Thyroid gland (tissue), 4 donors: ENCODE results near the gene MORF4L1. TPM values are rescaled to one million over a fixed set of nuclear protein-coding genes. Genes with fewer than 3 reads are reported as not detected.

Experiments used
- DNase-seq, 2 donors: peaks; one replicate each; pipeline ENCODE4 v3.0.0-alpha.2; 2019
- H3K27ac ChIP-seq, 3 donors: fragments of 200-600 bp; sonication (generic); 1 replicate in 2 of 3; 2 replicates in 1 of 3; pipeline ENCODE4 v1.5.1; 2016 to 2019; ENCODE audit warnings: mild to moderate bottlenecking in 1 of 3, moderate library complexity in 1 of 3
- H3K27me3 ChIP-seq: fragments of 200-600 bp; sonication (generic); one replicate; pipeline ENCODE4 v1.5.1; 2019
- H3K36me3 ChIP-seq, 2 donors: fragments of 200-600 bp; sonication (generic); one replicate each; pipeline ENCODE4 v1.5.1; 2016 to 2019
- H3K4me1 ChIP-seq, 2 donors: fragments of 200-600 bp; sonication (generic); one replicate each; pipeline ENCODE4 v1.5.1; 2017 to 2019
- H3K4me3 ChIP-seq, 3 donors: fragments of 200-600 bp; sonication (generic); replicated peaks in 1 of 3; 1 replicate in 2 of 3; 2 replicates in 1 of 3; pipeline ENCODE4 v1.5.1; 2016; ENCODE audit warnings: mild to moderate bottlenecking in 1 of 3
- H3K9me3 ChIP-seq: fragments of 200-600 bp; sonication (generic); one replicate; pipeline ENCODE4 v1.5.1; 2017
- POLR2A ChIP-seq, 2 donors: fragments of 450-650 bp; IDR thresholded peaks; one replicate each; pipeline ENCODE4 v1.6.1; 2017; ENCODE audit warnings: antibody characterized with exemption in 2 of 2, mild to moderate bottlenecking in 2 of 2, moderate library complexity in 1 of 2
- WGBS, 2 donors: methylation state at CpG; one replicate each; pipeline ENCODE4 v1.1.5; 2017; 5-methylcytosine and 5-hydroxymethylcytosine counted together
- intact Hi-C: fragments of 100-400 bp; cut with DNase I; formaldehyde crosslinking; loops from one replicate; pipeline ENCODE4 v1.15.1; 2023
- small RNA-seq: library from RNA; depleted of rRNA; stranded (forward); fragments of <200 nt; gene quantifications from one replicate; pipeline ENCODE3, GENCODE V24; 2016
- total RNA-seq, 4 donors: library from RNA; depleted of rRNA; stranded (reverse); fragments of >200 nt; gene quantifications; one replicate each; pipeline ENCODE4 v1.2.3, GENCODE V29; 2016
- TF ChIP-seq, protein P1 (sequence below), 6 experiments: fragments of 200-600 bp in 3 of 6; fragments of 450-650 bp in 3 of 6; sonication (generic) in 3 of 6; IDR thresholded peaks; one replicate each; pipeline ENCODE4 v1.5.1; 2016 to 2019; ENCODE audit warnings: antibody characterized with exemption in 6 of 6, mild to moderate bottlenecking in 2 of 6, inconsistent platforms in 1 of 6, moderate library complexity in 1 of 6

Gene MORF4L1
- total RNA-seq, 4 donors from 2014 or later = 264 to 326 (median 298) TPM

DNA sequence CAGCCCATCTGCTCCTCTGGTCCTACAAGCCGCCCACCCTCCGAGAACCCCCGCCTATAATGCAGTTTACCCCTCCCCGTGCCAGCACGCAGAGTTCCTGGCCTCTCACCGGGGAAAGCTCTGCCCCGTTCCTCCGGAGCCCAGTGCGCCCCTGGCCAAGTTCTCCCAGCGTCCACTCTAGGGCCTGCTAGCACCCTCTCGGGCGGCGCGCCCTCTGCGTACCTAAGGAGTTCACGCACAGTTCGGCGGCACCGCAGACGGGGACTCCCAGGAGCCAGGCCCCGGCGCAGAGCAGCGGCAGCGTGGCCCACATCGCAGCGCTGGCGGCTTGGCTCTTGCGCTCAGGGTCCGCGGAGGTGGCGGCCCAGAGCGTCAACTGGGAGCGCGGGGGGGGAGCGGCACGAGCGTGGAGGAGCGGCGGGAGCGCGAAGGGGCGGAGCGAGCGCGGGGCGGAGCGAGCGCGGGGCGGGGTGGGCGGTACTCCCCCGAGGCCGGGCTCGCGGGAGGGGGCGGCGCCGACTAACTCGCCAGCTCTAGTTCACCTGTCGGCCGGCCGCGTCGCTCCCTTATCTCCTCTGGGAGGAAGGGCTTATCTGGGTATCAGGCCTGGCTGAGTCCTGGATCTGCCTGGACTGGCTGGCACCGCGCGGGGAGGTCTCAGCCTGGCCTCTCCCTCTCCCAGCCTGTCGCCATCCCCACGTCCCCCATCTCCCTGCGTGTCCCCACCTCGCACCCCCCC is 72.1 kb downstream of the MORF4L1 start, which contains the start of gene CTSH:
CTSH (minus strand) TSS at position 378 of the 739 bp plus-strand sequence; CDS start at position 313, 65 bp downstream.
- 4 to 10% methylated on average over 7 to 15 of the region's 71 CpGs for WGBS, 2 donors
- Histone ChIP-seq H3K36me3 (no peaks in the 10 kb centered on the region), H3K4me3 (peak within 1 kb of the TSS; percentile 51 to 65 (median 54)), H3K27ac (peak within 1 kb of the TSS in 2 of 3 donors; percentile 43 to 48), H3K27me3 (no peaks in the 10 kb centered on the region), H3K9me3 (no peaks in the 10 kb centered on the region), H3K4me1 (peaks cover 7 to 11% of the 10 kb centered on the region in 2 donors)
- TF ChIP-seq, protein P1, sequence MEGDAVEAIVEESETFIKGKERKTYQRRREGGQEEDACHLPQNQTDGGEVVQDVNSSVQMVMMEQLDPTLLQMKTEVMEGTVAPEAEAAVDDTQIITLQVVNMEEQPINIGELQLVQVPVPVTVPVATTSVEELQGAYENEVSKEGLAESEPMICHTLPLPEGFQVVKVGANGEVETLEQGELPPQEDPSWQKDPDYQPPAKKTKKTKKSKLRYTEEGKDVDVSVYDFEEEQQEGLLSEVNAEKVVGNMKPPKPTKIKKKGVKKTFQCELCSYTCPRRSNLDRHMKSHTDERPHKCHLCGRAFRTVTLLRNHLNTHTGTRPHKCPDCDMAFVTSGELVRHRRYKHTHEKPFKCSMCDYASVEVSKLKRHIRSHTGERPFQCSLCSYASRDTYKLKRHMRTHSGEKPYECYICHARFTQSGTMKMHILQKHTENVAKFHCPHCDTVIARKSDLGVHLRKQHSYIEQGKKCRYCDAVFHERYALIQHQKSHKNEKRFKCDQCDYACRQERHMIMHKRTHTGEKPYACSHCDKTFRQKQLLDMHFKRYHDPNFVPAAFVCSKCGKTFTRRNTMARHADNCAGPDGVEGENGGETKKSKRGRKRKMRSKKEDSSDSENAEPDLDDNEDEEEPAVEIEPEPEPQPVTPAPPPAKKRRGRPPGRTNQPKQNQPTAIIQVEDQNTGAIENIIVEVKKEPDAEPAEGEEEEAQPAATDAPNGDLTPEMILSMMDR (IDR thresholded peaks at IDR 0.05) = peak in 1 of 6 experiments; percentile 12
- peak in 1 of 2 donors; percentile 60 for TF ChIP-seq POLR2A (IDR thresholded peaks at IDR 0.05)
- intact Hi-C loops = no loop called here
- DNase-seq = peak; percentile 82 to 85

DNA sequence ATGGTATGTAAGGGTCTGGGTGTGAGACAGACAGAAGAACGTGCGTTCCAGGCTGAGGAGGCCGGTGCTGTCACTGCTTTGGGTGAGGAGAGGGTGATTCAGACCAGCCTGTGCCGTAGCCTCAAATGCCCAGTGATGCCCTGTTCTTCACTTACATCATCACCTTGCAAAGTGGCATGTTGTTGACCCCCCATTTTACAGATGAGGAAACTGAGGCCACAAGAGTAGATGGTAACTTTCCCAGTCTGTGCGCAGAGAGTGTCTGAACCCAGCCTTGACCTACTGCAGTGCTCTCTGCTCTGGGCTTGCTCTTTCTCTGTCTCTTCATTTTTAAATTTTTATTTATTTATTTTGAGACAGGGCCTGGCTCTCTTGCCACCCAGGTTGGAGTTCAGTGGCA is 73.8 kb downstream of the MORF4L1 start:
- WGBS, 2 donors = 78 to 96% methylated on average over 5 of the region's 5 CpGs
- Histone ChIP-seq H3K27me3 (no peaks in the 10 kb centered on the region), H3K9me3 (no peaks in the 10 kb centered on the region), H3K4me3 (no peak overlapping the region), H3K36me3 (no peaks in the 10 kb centered on the region), H3K4me1 (peaks cover 7 to 18% of the 10 kb centered on the region in 2 donors), H3K27ac (no peak overlapping the region)
- TF ChIP-seq, protein P1 (IDR thresholded peaks at IDR 0.05) = no peak
- no peak for TF ChIP-seq POLR2A (IDR thresholded peaks at IDR 0.05)
- DNase-seq = no peak
- intact Hi-C loops = no loop called here

DNA sequence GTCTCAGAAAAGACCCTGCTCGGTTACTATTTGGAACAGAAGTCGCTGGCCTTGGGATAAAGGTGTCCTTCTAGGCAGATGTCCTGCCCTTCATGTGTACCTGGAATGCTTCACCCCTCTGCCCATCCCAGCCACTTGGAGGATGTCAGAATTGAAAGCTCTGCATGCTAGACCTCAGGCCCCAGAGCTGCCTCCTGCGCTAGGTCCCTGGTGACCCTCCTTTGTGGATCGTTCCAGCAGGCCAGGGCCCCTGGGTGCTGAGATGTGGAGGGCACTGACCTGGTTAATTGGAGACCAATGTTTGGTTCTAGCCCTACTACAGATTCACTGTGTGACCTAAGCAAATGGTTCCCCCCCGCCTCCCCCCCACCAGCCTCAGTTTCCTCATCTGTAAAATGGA is 74.8 kb downstream of the MORF4L1 start:
- no peaks in the 10 kb centered on the region for H3K36me3 ChIP-seq
- no peak for TF ChIP-seq POLR2A (IDR thresholded peaks at IDR 0.05)
- TF ChIP-seq, protein P1 (IDR thresholded peaks at IDR 0.05) = no peak
- DNase-seq = no peak
- WGBS, 2 donors = 89 to 97% methylated on average over 4 to 5 of the region's 5 CpGs
- H3K27ac ChIP-seq = no peak overlapping the region
- H3K4me3 ChIP-seq = no peak overlapping the region
- intact Hi-C loops = no loop called here
- peaks cover 7 to 25% of the 10 kb centered on the region in 2 donors for H3K4me1 ChIP-seq
- H3K9me3 ChIP-seq = no peaks in the 10 kb centered on the region
- H3K27me3 ChIP-seq = no peaks in the 10 kb centered on the region

Small RNA genes within 50 kb of the gene (small RNA-seq; reads per million reads assigned to genes)
- gene RNU6-415P = not detected

Other genes starting within 250 kb of the MORF4L1 start
- gene CHRNB4, start 231.7 kb upstream of the MORF4L1 start, total RNA-seq = not detected
- 1 to 10 TPM in 3 of 4 donors, under 1 TPM in 1; 0.68 to 2.5 (median 1.8) TPM for gene ADAMTS7, start 61.4 kb upstream of the MORF4L1 start, total RNA-seq
- gene CTSH, start 72.2 kb downstream of the MORF4L1 start, total RNA-seq = 100 to 1,000 TPM in 3 of 4 donors, 10 to 100 TPM in 1; 91.1 to 123 (median 110) TPM
- under 1 TPM in 1 of 4 donors, not detected in 3; 0.40 TPM for gene RASGRF1, start 217.9 kb downstream of the MORF4L1 start, total RNA-seq